Activated CD4-positive, alpha-beta T cell treated with anti-CD3 and anti-CD28 coated beads for 36 hours (primary cell): ENCODE measurements around the gene SMAD7. TPM values are rescaled to one million over a fixed set of nuclear protein-coding genes. Genes with fewer than 3 reads are reported as not detected.

ENCODE experiments used
- ATAC-seq: fragments of 200-7000 bp; cut with Tn5 transposase; one replicate; pipeline ENCODE4 v1.10.0; 2021; ENCODE audit warnings: mild to moderate bottlenecking, moderate library complexity
- CTCF ChIA-PET: fragments of 350-600 bp; sonication (Branson Sonifier 250); formaldehyde crosslinking; loops from one replicate; lab custom pipeline; 2021; ENCODE audit warnings: antibody characterized with exemption; lab: Charles Lee
- POLR2A ChIA-PET: fragments of 350-600 bp; sonication (Branson Sonifier 250); formaldehyde crosslinking; loops from one replicate; lab custom pipeline; 2021; ENCODE audit warnings: antibody characterized with exemption, inconsistent platforms; lab: Charles Lee
- DNase-seq: peaks from one replicate; pipeline ENCODE4 v3.0.0-alpha.2; 2020
- H3K27ac Mint-ChIP-seq: one replicate; pipeline ENCODE4 v1.8.0; 2021; ENCODE audit warnings: mixed read lengths
- H3K27me3 Mint-ChIP-seq: one replicate; pipeline ENCODE4 v1.8.0; 2021; ENCODE audit warnings: mixed read lengths
- H3K36me3 Mint-ChIP-seq: one replicate; pipeline ENCODE4 v1.8.0; 2021; ENCODE audit warnings: low read depth, mixed read lengths
- H3K4me1 Mint-ChIP-seq: one replicate; pipeline ENCODE4 v1.8.0; 2021; ENCODE audit warnings: mixed read lengths
- H3K4me3 Mint-ChIP-seq: one replicate; pipeline ENCODE4 v1.8.0; 2021; ENCODE audit warnings: mild to moderate bottlenecking, moderate library complexity, mixed read lengths
- H3K9me3 Mint-ChIP-seq: one replicate; pipeline ENCODE4 v1.8.0; 2021; ENCODE audit warnings: low read depth, mixed read lengths
- intact Hi-C, 2 experiments: fragments of 100-400 bp; cut with DNase I in 1 of 2; cut with micrococcal nuclease in 1 of 2; formaldehyde crosslinking; loops; one replicate each; pipeline versions ENCODE4 v1.14.2 to v1.15.1; 2022 to 2024; cut with DNase I, micrococcal nuclease
- total RNA-seq, 2 experiments: library from RNA; stranded (reverse); gene quantifications; one replicate each; pipeline ENCODE4 v1.2.3, GENCODE V29; 2021

Gene SMAD7
- total RNA-seq, 2 experiments from 2014 or later = 7.2 to 9.3 TPM

DNA sequence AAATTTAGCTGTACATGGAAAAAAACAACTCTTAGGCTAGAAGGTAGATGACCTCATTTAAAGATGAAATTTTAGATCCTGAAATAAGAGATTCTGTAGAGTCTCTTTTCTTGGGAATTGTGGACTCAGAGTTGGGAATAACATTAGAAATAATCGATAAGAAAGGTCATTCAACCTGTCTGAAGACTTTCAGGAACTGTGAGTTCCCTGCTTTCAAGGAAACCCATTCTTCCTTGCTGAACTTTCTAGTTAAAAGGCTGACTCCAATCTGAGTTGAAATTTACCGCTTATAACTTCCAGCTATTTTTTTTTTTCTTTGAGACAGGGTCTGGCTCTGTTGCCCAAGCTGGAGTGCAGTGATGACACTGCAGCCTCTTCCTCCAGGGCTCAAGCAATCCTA lies 16.8 kb upstream of the SMAD7 start:
- POLR2A ChIA-PET = no interaction called here
- peaks cover 5% of the 10 kb centered on the region for H3K4me1 Mint-ChIP-seq
- peaks cover 3% of the 10 kb centered on the region for H3K27me3 Mint-ChIP-seq
- CTCF ChIA-PET = interaction anchor here (1.0 kb wide), 1 partner anchor 190 kb away, joined by 5 read pairs; no protein-coding TSS in a partner anchor
- H3K9me3 Mint-ChIP-seq = no peaks in the 10 kb centered on the region
- no peak overlapping the region for H3K4me3 Mint-ChIP-seq
- H3K36me3 Mint-ChIP-seq = no peaks in the 10 kb centered on the region
- intact Hi-C loops = no loop called here
- DNase-seq (no peak), ATAC-seq (no peak)
- no peak overlapping the region for H3K27ac Mint-ChIP-seq

GRCh38 chr18:48966523-48966922 lies 15.8 kb upstream of the SMAD7 start:
- Mint-ChIP-seq H3K36me3 (no peaks in the 10 kb centered on the region), H3K4me3 (no peak overlapping the region), H3K9me3 (no peaks in the 10 kb centered on the region), H3K27me3 (peaks cover 3% of the 10 kb centered on the region), H3K27ac (no peak overlapping the region), H3K4me1 (peaks cover 8% of the 10 kb centered on the region)
- DNase-seq = no peak
- intact Hi-C loops = no loop called here
- POLR2A ChIA-PET = no interaction called here
- CTCF ChIA-PET = interaction anchor here (1.7 kb wide), 1 partner anchor 8 kb away, joined by 3 read pairs; no protein-coding TSS in a partner anchor
- ATAC-seq = no peak

- H3K4me3 Mint-ChIP-seq = no peak overlapping the region
- peaks cover 3% of the 10 kb centered on the region for H3K27me3 Mint-ChIP-seq
- peaks cover 6% of the 10 kb centered on the region for H3K4me1 Mint-ChIP-seq
- ChIA-PET CTCF (no interaction called here), POLR2A (no interaction called here)
- H3K27ac Mint-ChIP-seq = no peak overlapping the region
- intact Hi-C loops = no loop called here
- ATAC-seq = no peak
- DNase-seq = no peak
- H3K36me3 Mint-ChIP-seq = no peaks in the 10 kb centered on the region
- H3K9me3 Mint-ChIP-seq = no peaks in the 10 kb centered on the region
Observed at GRCh38 chr18:48963586-48964470, 13.1 kb upstream of the SMAD7 start.

DNA sequence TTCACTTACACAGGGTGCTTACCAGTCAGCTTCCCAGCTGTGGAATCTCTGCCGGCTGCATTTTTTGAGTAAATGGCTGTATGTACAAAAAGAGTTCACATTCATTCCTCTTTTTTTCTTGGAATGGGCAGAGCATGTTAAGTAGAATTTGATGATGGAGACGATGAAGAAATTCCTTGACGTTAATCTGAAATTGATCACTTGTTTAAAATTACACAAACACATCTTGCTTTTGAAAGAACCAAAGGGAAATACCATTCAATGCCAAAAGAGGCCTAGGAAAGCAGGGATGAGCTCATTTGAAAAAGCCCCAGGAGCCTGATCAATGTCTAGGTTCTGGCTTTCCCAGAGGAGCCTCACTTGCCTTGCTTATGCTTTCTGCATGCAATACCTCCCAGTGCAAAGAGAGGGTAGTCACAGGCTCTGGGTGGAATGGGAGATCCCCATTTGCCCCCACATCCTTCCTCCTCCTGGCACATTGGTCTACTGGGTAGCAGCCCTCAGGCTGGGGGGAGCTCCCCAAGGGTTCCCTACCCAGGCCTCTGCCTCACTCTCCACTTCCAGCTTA lies 12.3 kb upstream of the SMAD7 start:
- no peak overlapping the region for H3K27ac Mint-ChIP-seq
- CTCF ChIA-PET = no interaction called here
- peaks cover 6% of the 10 kb centered on the region for H3K4me1 Mint-ChIP-seq
- H3K36me3 Mint-ChIP-seq = no peaks in the 10 kb centered on the region
- peaks cover 2% of the 10 kb centered on the region for H3K27me3 Mint-ChIP-seq
- intact Hi-C loops = no loop called here
- no peaks in the 10 kb centered on the region for H3K9me3 Mint-ChIP-seq
- ATAC-seq (peak; percentile 44), DNase-seq (no peak)
- no peak overlapping the region for H3K4me3 Mint-ChIP-seq
- POLR2A ChIA-PET = no interaction called here

DNA sequence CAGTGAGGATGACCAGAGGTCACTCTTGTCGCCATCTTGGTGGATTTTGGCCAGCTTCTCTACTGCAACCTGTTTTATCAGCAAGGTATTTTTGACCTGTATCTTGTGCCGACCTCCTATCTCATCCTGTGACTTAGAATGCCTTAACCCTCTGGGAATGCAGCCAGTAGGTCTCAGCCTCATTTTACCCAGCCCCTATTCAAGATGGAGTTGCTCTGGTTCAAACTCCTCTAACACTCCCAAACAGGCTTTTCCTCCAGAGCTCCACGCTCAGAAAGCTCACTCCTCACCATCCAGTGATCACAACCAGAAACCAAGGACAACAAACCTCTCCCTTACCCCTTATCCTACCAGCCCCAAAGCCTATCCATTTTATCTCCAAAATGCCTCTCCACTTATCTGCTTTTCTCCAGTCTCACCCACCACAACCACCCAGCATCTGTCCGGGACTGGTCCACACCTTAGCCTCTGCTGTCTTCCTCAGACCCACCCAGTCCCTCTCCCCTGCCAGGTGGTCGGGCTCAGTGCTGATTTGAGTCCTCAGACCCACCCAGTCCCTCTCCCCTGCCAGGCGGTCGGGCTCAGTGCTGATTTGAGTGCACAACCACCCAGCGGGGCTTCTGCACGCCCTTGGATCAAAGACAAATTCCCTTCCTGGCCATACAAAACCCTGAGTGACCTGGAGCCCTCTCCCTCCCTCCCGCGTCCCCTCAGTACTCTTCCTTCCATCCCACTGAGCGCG lies 11.7 kb upstream of the SMAD7 start:
- CTCF ChIA-PET = no interaction called here
- Mint-ChIP-seq H3K4me3 (no peak overlapping the region), H3K27ac (no peak overlapping the region), H3K36me3 (no peaks in the 10 kb centered on the region), H3K4me1 (peaks cover 6% of the 10 kb centered on the region), H3K27me3 (no peaks in the 10 kb centered on the region), H3K9me3 (no peaks in the 10 kb centered on the region)
- POLR2A ChIA-PET = no interaction called here
- ATAC-seq (no peak), DNase-seq (no peak)
- intact Hi-C loops = no loop called here

- intact Hi-C loops = no loop called here
- ChIA-PET POLR2A (no interaction called here), CTCF (no interaction called here)
- H3K27ac Mint-ChIP-seq = no peak overlapping the region
- peaks cover 6% of the 10 kb centered on the region for H3K4me1 Mint-ChIP-seq
- no peaks in the 10 kb centered on the region for H3K27me3 Mint-ChIP-seq
- no peak for ATAC-seq
- no peaks in the 10 kb centered on the region for H3K9me3 Mint-ChIP-seq
- H3K36me3 Mint-ChIP-seq = no peaks in the 10 kb centered on the region
- no peak for DNase-seq
- no peak overlapping the region for H3K4me3 Mint-ChIP-seq
Observed at GRCh38 chr18:48961547-48961946, 10.8 kb upstream of the SMAD7 start.

- no peak for ATAC-seq
- Mint-ChIP-seq H3K4me1 (peaks cover 17% of the 10 kb centered on the region), H3K36me3 (no peaks in the 10 kb centered on the region), H3K9me3 (no peaks in the 10 kb centered on the region), H3K27ac (no peak overlapping the region), H3K27me3 (no peaks in the 10 kb centered on the region), H3K4me3 (no peak overlapping the region)
- ChIA-PET CTCF (interaction anchor here (0.7 kb wide), 1 partner anchor 13 kb away, joined by 3 read pairs; no protein-coding TSS in a partner anchor), POLR2A (interaction anchor here (0.7 kb wide), 1 partner anchor 499 kb away, joined by 4 read pairs; no protein-coding TSS in a partner anchor)
- no peak for DNase-seq
- intact Hi-C loops = loop anchor here in 1 of 2 experiments (10.0 kb wide), 2 partner anchors 1025 to 1325 kb away; partner anchors contain the start of genes CXXC1, MBD1 and SMAD2
Observed at GRCh38 chr18:48959921-48960920, 9.5 kb upstream of the SMAD7 start.

DNA sequence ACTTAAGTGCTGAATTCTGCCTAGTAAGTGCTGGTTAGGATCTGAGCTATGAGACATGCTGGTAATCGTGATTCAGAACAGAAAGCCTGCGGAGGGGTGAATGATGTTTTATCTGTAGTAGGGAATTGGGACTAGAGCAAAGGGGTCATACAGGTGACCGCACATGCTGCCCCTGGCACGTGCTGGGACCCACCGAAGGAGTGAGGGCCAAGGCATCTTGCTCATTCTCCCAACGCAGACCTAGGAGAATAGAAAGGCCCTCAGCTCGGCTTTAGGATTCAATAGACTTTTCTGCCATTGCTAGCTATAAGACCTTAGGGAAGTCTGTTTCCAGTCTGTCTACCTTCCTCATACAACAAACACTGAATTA lies 8.8 kb upstream of the SMAD7 start:
- CTCF ChIA-PET = interaction anchor here (0.7 kb wide), 1 partner anchor 12 kb away, joined by 3 read pairs; no protein-coding TSS in a partner anchor
- POLR2A ChIA-PET = interaction anchor here (0.7 kb wide), 1 partner anchor 500 kb away, joined by 4 read pairs; no protein-coding TSS in a partner anchor

GRCh38 chr18:48958951-48959350 lies 8.2 kb upstream of the SMAD7 start:
- H3K27me3 Mint-ChIP-seq = no peaks in the 10 kb centered on the region
- POLR2A ChIA-PET = no interaction called here
- H3K36me3 Mint-ChIP-seq = no peaks in the 10 kb centered on the region
- no peak overlapping the region for H3K4me3 Mint-ChIP-seq
- peaks cover 27% of the 10 kb centered on the region for H3K4me1 Mint-ChIP-seq
- intact Hi-C loops = loop anchor here in 1 of 2 experiments (10.0 kb wide), 2 partner anchors 1024 to 1326 kb away; partner anchors contain the start of genes CXXC1, MBD1 and SMAD2
- no peak overlapping the region for H3K27ac Mint-ChIP-seq
- ATAC-seq (no peak), DNase-seq (no peak)
- H3K9me3 Mint-ChIP-seq = no peaks in the 10 kb centered on the region
- CTCF ChIA-PET = no interaction called here

More for the DNA sequence above, 8.8 kb upstream of the SMAD7 start:
- Mint-ChIP-seq H3K27me3 (no peaks in the 10 kb centered on the region), H3K36me3 (no peaks in the 10 kb centered on the region), H3K4me3 (no peak overlapping the region), H3K9me3 (no peaks in the 10 kb centered on the region), H3K4me1 (peaks cover 23% of the 10 kb centered on the region), H3K27ac (no peak overlapping the region)
- ATAC-seq = no peak
- DNase-seq = no peak
- intact Hi-C loops = loop anchor here in 1 of 2 experiments (10.0 kb wide), 2 partner anchors 1025 to 1325 kb away; partner anchors contain the start of genes CXXC1, MBD1 and SMAD2

GRCh38 chr18:48957616-48958015 lies 6.9 kb upstream of the SMAD7 start:
- no peak for DNase-seq
- CTCF ChIA-PET = interaction anchor here (1.1 kb wide), 1 partner anchor 9 kb away, joined by 3 read pairs; no protein-coding TSS in a partner anchor
- POLR2A ChIA-PET = no interaction called here
- no peaks in the 10 kb centered on the region for H3K9me3 Mint-ChIP-seq
- H3K36me3 Mint-ChIP-seq = no peaks in the 10 kb centered on the region
- H3K4me3 Mint-ChIP-seq = no peak overlapping the region
- ATAC-seq = no peak
- intact Hi-C loops = loop anchor here in 1 of 2 experiments (10.0 kb wide), 2 partner anchors 1023 to 1327 kb away; partner anchors contain the start of genes CXXC1, MBD1 and SMAD2
- H3K4me1 Mint-ChIP-seq = peaks cover 25% of the 10 kb centered on the region
- H3K27me3 Mint-ChIP-seq = no peaks in the 10 kb centered on the region
- H3K27ac Mint-ChIP-seq = no peak overlapping the region
